RPMI8226 (cell line): ENCODE data around the gene SEM1.
A peak's percentile ranks its signal among the peaks of the same experiment; 100 is the strongest.
"Not testable (repeated sequence)": the region's sequence is repeated elsewhere in the genome, so short reads cannot be mapped to it uniquely, and the experiment has no call there.

Experiments
- DNase-seq: peaks from one replicate; pipeline ENCODE4 v3.0.0-alpha.2; 2015

The SEM1 gene

DNA sequence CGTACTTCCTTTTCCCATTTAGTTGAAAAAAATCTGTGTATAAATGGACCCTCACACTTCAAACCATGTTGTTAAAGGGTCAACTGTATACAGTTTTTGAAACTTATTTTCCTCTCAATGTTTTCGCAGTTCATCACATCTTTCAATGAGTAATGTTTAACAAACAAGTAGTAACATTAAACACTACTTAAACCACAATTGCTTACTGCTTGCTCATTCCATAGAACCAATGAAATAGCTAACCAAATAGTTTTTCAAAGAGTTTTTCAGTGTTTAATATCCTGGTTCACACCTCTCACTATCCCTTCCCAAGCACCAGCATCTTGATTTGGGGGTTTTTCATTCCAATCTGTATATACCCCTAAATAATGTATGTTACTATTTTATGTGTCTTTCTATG is 9.1 kb downstream of the SEM1 start:
- DNase-seq = no peak

DNA sequence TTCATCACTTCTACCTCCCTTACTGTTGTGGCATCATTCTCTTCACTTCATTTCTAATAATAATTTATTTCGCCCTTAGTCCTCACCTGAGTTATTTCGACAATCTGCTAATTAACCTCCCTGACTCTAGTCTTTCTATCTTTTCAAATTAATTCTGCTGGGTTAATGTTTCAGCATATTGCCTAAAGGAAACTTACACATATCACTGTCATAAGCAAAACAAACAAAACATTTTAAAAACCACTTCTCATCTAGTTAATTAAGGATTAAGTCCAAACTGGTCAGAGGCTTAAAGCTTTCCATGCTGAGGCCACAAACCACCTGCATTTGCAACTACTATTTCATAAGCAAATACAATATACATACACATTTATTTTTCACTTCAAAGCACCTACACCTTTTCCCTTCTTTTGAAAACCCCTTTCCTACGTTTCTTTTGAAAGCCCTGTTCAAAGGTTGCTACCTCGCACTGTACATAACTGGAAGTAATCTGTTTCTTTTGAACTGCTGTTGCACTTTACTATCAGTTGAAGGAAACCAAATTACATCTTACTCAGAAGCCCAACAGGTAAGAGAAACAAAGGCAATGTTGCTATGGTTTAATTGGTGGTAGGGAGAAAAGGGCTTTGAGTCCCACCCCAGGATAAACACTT is 10.3 kb downstream of the SEM1 start:
- no peak for DNase-seq

DNA sequence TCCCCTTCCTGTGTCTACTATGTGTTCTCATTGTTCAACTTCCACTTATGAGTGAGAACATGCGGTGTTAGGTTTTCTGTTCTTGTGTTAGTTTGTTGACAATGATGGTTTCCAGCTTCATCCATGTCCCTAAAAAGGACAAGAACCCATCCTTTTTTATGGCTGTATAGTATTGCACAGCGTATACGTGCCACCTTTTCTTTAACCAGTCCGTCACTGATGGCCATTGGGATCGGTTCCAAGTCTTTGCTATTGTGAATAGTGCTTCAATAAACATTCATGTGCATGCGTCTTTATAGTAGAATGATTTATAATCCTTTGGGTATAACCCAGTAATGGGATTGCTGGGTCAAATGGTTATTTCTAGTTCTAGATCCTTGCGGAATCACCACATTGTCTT is 11.2 kb downstream of the SEM1 start:
- not testable (repeated sequence) for DNase-seq

DNA sequence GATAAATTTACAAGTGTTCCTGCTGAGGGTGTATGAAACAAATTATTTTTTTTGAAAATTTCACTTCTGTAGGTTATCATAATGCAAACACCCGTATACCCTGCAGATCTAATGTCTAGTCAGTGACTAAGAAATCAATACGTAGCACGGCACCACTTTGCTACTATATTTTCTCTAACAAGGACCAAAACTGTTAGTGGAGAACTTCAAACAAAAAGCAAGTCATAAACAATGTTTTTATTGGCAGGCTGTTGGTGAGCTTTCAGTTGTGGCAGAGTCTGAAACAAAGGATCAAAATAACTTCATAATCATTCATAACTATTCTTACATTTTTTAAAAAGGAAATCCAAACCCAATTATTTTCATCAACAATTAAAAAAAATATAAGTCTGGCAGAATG is 11.8 kb downstream of the SEM1 start:
- DNase-seq = no peak

GRCh38 chr7:96695581-96695980 is 14.1 kb downstream of the SEM1 start:
- no peak for DNase-seq

GRCh38 chr7:96694082-96694481 is 15.6 kb downstream of the SEM1 start:
- DNase-seq = no peak

- no peak for DNase-seq
Measured at GRCh38 chr7:96691702-96692101, 17.9 kb downstream of the SEM1 start.

DNA sequence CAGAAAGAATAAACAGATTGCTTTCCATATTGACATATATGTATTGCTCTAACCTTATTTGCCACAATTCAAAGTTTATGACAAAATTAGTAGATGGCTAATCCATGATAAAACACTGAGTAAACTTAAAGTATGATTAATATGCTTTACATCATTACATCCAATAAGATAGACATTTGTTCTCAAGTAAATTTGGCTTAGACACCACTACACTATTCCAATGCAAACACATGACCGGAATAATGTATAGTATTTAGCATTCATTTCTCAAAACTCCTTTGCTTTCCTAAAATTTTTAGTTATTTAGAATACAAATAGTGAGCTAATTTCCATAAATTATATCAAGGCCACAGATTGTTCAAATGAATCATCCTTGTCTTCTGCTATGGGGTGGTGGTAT is 20.2 kb downstream of the SEM1 start:
- DNase-seq = no peak

GRCh38 chr7:96686305-96686704 is 23.3 kb downstream of the SEM1 start:
- no peak for DNase-seq

DNA sequence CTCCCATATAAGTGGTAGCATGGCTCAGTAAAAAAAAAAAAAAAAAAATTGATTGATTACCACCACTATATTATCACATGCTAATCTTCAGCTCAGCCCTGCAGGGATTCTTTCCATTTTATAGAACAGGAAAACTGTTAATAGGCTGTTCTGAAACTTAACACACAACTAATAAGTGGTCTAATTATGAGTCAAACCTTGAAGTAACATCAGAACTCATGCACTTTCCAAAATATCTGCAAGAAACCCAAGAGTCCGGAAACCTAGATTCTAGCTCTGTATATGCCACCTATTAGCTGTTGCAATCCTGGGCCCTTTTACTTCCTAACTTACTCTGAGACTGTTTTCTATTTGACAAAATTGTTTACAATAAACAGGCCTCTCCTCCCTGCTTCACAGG is 23.9 kb downstream of the SEM1 start:
- DNase-seq = no peak

DNA sequence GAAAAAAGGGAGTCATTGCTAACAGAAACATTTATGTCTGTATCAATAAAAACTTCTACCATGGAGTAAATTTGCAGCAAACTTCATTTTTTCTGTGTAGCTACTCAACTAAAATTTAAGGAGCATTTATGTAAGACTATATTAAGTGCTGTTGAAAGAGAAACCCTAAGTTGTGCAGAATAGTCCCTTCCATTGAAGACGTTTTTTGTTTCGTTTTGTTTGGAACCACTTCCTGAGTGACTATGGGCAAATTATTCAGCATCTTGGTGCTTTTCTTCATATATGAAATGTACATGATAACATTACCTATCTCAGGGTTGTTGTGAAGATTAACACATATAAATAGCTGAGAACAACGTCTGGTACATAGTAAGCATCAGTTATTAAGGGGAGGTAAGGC is 24.3 kb downstream of the SEM1 start:
- DNase-seq = no peak

- DNase-seq = no peak
Measured at GRCh38 chr7:96679886-96680285, 29.8 kb downstream of the SEM1 start.

GRCh38 chr7:96676919-96677318 is 32.7 kb downstream of the SEM1 start:
- DNase-seq = no peak

GRCh38 chr7:96675548-96675947 is 34.1 kb downstream of the SEM1 start:
- DNase-seq = no peak

DNA sequence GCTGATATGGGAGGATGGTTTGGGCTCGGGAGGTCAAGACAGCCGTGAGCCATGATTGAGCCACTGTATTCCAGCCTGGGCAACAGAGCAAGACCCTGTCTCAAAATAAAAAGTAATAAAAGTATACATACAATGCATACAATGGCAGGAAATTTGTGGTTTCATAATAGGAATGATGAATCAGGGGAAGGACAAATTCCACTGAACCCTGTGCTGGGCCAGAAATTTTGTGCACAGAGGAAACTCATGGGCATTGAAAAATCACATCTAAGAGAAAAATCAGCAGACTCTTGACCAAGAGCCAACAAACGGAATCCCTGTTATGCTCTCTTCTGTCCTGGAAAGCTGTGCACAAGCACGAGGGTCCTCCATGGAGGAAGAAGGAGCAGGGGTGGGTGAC is 35.1 kb downstream of the SEM1 start:
- no peak for DNase-seq

GRCh38 chr7:96671854-96672253 is 37.8 kb downstream of the SEM1 start:
- DNase-seq = no peak

DNA sequence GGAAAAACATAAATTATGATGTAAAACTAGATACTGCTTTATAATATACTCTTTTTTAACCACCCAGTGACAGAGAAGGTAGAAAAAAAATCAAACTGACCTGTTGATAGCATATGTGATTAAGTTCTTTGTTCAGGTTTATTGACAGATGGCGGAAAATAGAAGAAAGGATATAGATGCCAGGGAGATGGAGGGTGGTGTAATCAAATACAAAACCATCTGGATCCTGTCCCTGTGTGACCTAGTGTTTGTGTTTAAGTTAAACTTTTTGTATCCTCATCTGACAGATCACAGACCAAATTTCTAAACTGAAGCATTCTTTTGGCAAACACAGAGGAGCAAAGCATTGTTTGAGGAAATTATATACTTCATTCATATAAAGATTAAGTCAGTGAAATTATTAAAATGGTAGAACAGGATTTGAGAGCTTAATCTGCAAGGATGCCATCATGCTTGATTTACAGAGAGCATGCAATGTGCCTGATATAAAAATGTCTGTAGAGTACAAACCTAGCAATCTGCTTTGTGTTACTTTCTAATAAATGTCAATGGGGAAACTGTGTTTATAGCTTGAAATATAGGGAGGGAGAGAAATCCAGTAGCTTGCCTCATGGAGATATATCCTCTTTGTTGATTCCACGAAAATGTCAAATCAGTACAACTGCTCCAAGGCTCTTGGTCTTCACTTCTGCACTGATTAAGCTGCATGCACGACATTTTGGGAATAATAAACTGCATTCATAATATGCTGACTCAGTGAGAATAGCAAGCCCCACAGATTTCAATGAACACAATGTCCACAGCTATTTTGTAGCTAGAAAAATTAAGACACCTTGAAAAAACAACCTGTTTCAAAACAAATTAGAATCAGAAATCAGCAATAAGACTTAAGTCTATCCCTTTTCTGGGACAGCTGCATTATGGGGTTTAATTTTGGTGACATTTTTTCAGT is 39.0 kb downstream of the SEM1 start:
- no peak for DNase-seq

DNA sequence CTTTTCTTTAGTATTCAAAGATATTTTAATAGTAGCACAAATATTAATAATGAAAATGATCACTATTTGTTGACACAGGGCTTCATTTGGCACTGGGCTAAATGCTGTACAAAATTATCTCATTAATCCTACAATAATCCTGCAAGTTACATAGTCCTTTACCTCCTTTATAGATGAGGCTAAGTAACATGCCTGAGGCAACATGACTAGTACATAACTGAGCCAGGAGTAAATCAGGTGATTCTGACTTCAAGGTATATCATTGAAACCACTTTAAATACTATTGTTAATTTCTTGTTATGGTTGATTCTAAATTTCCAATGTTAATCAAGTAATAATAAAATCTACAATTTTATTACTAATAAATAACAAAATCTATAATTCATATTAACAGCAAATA is 39.8 kb downstream of the SEM1 start:
- DNase-seq = no peak

DNA sequence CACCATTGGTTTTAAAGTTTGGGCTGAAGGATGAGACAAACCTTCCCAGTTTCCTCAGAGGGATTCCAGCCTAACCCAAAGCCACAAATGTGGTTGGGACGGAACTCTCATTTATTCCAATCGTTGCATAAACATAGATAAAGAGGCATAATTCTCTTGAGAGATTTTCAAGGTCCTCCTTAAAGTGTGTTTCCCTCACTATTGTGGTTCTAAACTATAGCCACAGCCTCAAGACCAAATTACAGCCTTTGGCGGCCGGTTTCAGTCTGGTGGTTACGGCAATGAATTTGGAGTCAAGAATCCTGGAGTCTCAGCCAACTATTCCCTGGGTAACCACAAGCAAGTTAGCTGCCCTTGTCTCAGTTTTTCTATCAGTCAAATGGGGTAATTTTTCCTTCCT is 42.6 kb downstream of the SEM1 start:
- no peak for DNase-seq

DNA sequence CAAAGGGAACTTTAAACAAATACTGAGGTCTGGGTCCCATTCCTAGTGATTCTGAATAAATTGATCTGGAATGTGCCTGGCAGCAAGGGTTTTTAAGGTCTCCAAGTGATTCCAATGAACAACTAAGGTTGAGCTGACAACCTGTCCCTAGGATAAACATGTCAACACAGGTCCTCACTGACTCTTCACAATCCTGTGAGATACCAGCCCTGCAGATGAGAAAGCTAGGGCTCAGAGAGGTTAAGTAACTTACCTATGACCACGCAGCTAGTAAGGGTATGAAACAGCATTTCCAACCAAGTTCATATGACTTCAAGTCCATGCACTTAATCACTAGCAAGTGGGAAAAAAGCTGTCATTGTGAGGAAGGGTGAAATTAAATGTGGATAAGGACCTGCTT is 44.0 kb downstream of the SEM1 start:
- DNase-seq = no peak

DNA sequence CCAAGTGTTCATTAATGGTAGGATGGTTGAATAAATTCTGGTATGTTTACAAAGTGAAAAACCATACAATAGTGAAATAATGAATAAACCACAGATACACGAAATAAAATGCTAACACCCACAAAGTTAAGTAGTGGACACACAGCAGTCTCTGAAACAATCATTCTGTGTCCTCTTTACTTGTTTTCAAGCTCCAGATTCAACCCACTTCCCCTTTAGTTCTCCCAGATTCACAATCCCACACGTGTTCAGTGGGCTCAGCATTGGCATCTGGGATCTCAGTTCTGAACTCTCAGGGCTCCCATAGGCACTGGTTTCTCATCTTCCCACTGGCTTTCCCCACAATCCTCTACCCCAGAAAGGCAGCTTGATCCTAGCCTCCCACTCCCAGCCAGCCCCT is 44.9 kb downstream of the SEM1 start:
- no peak for DNase-seq

- DNase-seq = no peak
Measured at GRCh38 chr7:96663871-96664445, 45.7 kb downstream of the SEM1 start.

GRCh38 chr7:96663457-96663856 is 46.2 kb downstream of the SEM1 start:
- peak; percentile 29 for DNase-seq

DNA sequence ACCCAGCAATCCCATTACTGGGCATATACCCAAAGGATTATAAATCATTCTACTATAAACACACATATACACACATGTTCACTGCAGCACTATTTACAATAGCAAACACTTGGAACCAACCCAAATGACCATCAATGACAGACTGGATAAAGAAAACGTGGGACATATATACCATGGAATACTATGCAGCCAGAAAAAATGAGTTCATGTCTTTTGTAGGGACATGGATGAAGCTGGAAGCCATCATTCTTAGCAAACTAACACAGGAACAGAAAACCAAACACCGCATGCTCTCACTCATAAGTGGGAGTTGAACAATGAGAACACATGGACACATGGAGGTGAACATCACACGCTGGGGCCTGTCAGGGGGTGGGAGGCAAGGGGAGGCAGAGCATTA is 47.5 kb downstream of the SEM1 start:
- not testable (repeated sequence) for DNase-seq
